ENCODE results near the gene SLC17A9.

SLC17A9 gene

DNA sequence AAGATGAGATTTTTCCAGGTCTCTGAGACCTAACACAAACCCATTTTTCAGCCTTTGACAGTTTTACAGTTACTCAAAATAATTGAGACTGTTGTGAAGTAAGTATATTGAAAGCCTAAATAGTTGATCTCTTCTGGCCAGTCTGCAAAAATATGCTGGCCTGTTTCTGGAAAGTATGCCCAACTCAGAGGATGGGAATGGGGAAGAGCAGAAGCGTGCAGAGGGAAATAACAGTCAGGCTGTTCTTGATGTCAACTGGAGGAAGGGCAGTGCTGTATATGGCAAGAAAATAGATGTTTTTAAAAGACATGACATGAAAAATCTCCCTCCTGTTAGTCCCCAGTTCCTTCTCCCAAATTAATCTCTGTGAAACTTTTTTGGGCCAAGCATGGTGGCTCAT, 10.7 kb upstream of the SLC17A9 start:
- TF ChIP-seq, protein P1, sequence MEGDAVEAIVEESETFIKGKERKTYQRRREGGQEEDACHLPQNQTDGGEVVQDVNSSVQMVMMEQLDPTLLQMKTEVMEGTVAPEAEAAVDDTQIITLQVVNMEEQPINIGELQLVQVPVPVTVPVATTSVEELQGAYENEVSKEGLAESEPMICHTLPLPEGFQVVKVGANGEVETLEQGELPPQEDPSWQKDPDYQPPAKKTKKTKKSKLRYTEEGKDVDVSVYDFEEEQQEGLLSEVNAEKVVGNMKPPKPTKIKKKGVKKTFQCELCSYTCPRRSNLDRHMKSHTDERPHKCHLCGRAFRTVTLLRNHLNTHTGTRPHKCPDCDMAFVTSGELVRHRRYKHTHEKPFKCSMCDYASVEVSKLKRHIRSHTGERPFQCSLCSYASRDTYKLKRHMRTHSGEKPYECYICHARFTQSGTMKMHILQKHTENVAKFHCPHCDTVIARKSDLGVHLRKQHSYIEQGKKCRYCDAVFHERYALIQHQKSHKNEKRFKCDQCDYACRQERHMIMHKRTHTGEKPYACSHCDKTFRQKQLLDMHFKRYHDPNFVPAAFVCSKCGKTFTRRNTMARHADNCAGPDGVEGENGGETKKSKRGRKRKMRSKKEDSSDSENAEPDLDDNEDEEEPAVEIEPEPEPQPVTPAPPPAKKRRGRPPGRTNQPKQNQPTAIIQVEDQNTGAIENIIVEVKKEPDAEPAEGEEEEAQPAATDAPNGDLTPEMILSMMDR (IDR thresholded peaks at IDR 0.05; ENCODE audit: low read depth, low read length, missing control alignments) = no peak
- no peak for DNase-seq (ENCODE audit: low read depth)
- H3K4me3 ChIP-seq (ENCODE audit: low read depth, low read length) = no peak overlapping the region

DNA sequence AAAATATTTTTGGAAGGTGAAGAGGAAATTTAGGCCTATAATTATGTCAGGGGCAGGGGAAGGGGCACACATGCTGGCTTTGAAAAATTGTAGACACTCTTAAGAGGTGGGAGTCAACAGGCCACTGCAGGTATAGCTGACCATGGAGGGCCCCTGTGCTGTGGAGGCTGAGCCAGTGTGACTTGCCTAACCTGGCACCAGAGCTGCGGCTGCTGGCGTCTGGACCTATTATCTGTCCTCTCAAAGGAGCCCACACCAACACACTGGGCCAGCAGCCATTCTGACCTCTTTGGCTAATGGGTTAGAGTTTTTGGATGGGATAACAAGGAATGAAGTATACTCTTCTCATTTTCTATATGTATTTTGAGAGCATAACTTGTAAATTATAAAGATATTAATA, 10.1 kb upstream of the SLC17A9 start:
- DNase-seq (ENCODE audit: low read depth) = no peak
- TF ChIP-seq, protein P1 (IDR thresholded peaks at IDR 0.05; ENCODE audit: low read depth, low read length, missing control alignments) = no peak
- H3K4me3 ChIP-seq (ENCODE audit: low read depth, low read length) = no peak overlapping the region

DNA sequence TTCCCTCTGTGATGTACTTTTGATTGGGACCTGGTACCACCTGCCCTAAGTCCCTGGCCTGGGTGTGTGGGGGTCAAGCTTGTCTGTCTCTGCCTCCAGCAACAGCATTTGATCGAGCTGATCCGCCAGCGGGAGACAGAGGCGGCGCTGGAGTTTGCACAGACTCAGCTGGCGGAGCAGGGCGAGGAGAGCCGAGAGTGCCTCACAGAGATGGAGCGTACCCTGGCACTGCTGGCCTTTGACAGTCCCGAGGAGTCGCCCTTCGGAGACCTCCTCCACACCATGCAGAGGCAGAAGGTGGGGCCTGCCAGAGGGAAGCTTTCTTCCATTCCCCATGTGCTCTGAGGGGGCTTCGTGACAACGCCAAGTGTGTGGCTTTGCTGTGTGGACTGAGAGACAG, 9.1 kb upstream of the SLC17A9 start:
- DNase-seq (ENCODE audit: low read depth) = no peak
- TF ChIP-seq, protein P1 (IDR thresholded peaks at IDR 0.05; ENCODE audit: low read depth, low read length, missing control alignments) = no peak

DNA sequence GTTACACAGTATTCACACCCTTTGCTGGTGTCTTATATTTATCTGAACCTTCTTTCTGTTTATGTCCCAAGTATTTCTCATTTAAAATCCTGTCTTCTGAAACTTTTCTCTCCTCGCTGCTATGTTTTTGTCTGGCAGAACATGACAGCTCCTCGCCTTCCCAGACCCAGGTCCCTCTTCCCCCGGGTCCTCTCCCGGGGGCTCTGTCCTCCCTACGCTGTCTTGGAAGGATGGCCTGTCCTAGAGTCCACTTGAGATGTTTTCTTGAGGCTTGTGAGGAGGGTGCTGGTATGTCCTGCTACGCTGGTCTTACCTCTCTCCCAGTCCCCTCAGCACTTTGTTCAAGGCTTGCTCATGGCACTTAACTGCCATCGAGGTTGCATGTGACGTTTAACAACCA, 8.3 kb upstream of the SLC17A9 start:
- TF ChIP-seq, protein P1 (IDR thresholded peaks at IDR 0.05; ENCODE audit: low read depth, low read length, missing control alignments) = no peak
- H3K4me3 ChIP-seq (ENCODE audit: low read depth, low read length) = no peak overlapping the region
- no peak for DNase-seq (ENCODE audit: low read depth)

More for the DNA sequence above, 9.1 kb upstream of the SLC17A9 start:
- H3K4me3 ChIP-seq (ENCODE audit: low read depth, low read length) = no peak overlapping the region

DNA sequence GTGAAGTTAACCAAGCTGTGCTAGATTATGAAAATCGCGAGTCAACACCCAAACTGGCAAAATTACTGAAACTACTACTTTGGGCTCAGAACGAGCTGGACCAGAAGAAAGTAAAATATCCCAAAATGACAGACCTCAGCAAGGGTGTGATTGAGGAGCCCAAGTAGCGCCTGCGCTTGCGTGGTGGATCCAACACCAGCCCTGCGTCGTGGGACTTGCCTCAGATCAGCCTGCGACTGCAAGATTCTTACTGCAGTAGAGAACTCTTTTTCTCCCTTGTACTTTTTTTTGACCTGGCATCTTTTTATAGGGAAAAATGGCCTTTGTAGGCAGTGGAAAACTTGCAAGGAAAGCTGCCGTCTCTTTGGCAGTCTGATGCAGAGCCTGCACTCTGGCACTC, 7.8 kb upstream of the SLC17A9 start:
- H3K4me3 ChIP-seq (ENCODE audit: low read depth, low read length) = no peak overlapping the region
- no peak for DNase-seq (ENCODE audit: low read depth)
- TF ChIP-seq, protein P1 (IDR thresholded peaks at IDR 0.05; ENCODE audit: low read depth, low read length, missing control alignments) = no peak

DNA sequence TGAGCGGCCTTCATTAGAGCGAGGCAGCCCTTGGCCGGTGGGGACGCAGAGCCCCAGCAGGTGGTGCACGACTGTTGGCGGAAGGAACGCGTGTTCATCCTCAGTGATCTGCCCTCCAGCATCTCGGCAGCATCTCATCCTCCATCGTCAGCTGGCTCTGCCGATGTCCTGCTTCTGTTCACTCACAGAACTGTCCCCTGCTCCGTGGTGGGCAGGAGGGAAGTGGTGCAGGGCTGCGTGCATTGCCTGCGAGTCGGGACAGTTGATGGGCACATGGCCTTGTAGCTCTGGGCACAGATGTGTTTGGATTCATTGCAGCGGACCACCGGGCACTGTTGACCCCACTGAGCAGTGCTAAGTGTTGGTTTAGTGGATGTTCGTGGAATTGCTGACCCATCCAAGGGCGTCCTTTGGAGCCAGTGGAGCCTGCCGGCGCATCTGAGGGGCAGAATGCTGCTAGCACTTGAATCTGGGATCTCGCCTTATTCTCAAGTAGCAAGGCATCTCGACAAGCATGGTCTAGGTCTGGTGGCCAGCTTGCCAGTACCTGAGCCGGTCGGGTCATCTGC, 6.7 kb upstream of the SLC17A9 start:
- no peak overlapping the region for H3K4me3 ChIP-seq (ENCODE audit: low read depth, low read length)
- TF ChIP-seq, protein P1 (IDR thresholded peaks at IDR 0.05; ENCODE audit: low read depth, low read length, missing control alignments) = no peak
- DNase-seq (ENCODE audit: low read depth) = no peak

DNA sequence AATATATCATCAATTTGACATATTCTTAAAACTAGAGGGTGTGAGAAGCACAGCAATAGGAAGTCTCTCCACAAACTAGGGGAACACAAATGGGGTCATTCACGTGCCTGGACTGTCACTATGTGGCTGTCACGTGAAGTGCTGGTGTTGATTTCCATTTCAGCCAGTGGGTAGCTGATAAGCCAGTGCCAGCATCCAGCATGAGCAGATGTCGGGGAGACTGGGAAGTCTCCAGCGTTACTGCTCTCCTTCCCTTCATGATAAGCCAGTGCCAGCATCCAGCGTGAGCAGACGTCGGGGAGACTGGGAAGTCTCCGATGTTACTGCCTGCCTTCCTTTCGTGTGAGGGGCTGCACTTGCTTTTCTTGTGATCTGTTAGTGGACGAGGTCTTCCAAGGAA, 5.6 kb upstream of the SLC17A9 start:
- DNase-seq (ENCODE audit: low read depth) = no peak
- TF ChIP-seq, protein P1 (IDR thresholded peaks at IDR 0.05; ENCODE audit: low read depth, low read length, missing control alignments) = no peak
- no peak overlapping the region for H3K4me3 ChIP-seq (ENCODE audit: low read depth, low read length)
